Left lung (tissue), 10 donors: Measurements from ENCODE around the gene PRSS56. TPM values are rescaled to one million over a fixed set of nuclear protein-coding genes. Genes with fewer than 3 reads are reported as not detected.

ENCODE experiments used
- ATAC-seq: fragments of 200-7000 bp; cut with Tn5 transposase; one replicate; pipeline ENCODE4 v1.9.1; 2020; ENCODE audit warnings: moderate library complexity
- DNase-seq, 4 donors: peaks; one replicate each; pipeline ENCODE4 v3.0.0-alpha.2; 2013 to 2020
- H3K27ac ChIP-seq, 2 donors: fragments of 200-600 bp; sonication (generic) in 1 of 2; one replicate each; pipeline versions ENCODE4 v1.5.0 to v1.8.0; 2020 to 2021
- H3K27me3 ChIP-seq, 2 donors: fragments of 200-600 bp; sonication (generic) in 1 of 2; one replicate each; pipeline versions ENCODE4 v1.5.0 to v1.8.0; 2020 to 2021
- H3K36me3 ChIP-seq, 2 donors: fragments of 200-600 bp; sonication (generic) in 1 of 2; one replicate each; pipeline versions ENCODE4 v1.5.0 to v1.8.0; 2020 to 2021
- H3K4me1 ChIP-seq, 2 donors: fragments of 200-600 bp; one replicate each; pipeline ENCODE4 v1.8.0; 2021
- H3K4me3 ChIP-seq, 2 donors: fragments of 200-600 bp; sonication (generic) in 1 of 2; one replicate each; pipeline versions ENCODE4 v1.5.0 to v1.8.0; 2020 to 2021; ENCODE audit warnings: mild to moderate bottlenecking in 1 of 2
- H3K9me3 ChIP-seq, 2 donors: fragments of 200-600 bp; sonication (generic) in 1 of 2; one replicate each; pipeline versions ENCODE4 v1.5.0 to v1.8.0; 2020 to 2021
- CTCF ChIP-seq, 2 donors: fragments of 200-600 bp; sonication (generic) in 1 of 2; IDR thresholded peaks; one replicate each; pipeline versions ENCODE4 v1.5.0 to v1.8.0; 2021; ENCODE audit warnings: antibody characterized with exemption in 2 of 2
- intact Hi-C, 2 donors: fragments of 100-400 bp; cut with DNase I; formaldehyde crosslinking; loops; one replicate each; pipeline versions ENCODE4 v1.11.2 to v1.14.2; 2022
- polyA plus RNA-seq, 6 donors: library from polyadenylated mRNA; unstranded; fragments of 120-200 nt; gene quantifications; one replicate each; pipeline ENCODE4 v1.2.1, GENCODE V29; 2013; ENCODE audit not compliant: insufficient read length in 6 of 6
- total RNA-seq, 2 donors: library from RNA; stranded (reverse); fragmentation: NEBNext Ultra II Directional; extraction: Animal tissue kit (Norgen Biotek cat#: 25700); gene quantifications; one replicate each; pipeline ENCODE4 v1.2.1, GENCODE V29; 2021
- donor health status: DM: no; HTN: yes; CAD: no.
- donor health status: DM: no; HTN: no; CAD: no.

Gene PRSS56
- total and polyA plus RNA-seq, 8 donors = not detected

GRCh38 chr2:232490221-232491138 is 29.7 kb upstream of the PRSS56 start:
- no peaks in the 10 kb centered on the region for H3K9me3 ChIP-seq
- peaks cover 35 to 68% of the 10 kb centered on the region in 2 donors for H3K27me3 ChIP-seq
- H3K27ac ChIP-seq = no peak overlapping the region
- no peaks in the 10 kb centered on the region for H3K36me3 ChIP-seq
- no peak for TF ChIP-seq CTCF (IDR thresholded peaks at IDR 0.05)
- peaks cover 0 to 20% of the 10 kb centered on the region in 2 donors for H3K4me1 ChIP-seq
- ATAC-seq = no peak
- peak in 1 of 4 donors; percentile 67 for DNase-seq
- H3K4me3 ChIP-seq = no peak overlapping the region
- intact Hi-C loops = no loop called here

GRCh38 chr2:232491139-232491780 is 28.9 kb upstream of the PRSS56 start:
- DNase-seq (peak in 1 of 4 donors; percentile 45), ATAC-seq (no peak)
- Histone ChIP-seq H3K4me3 (no peak overlapping the region), H3K27ac (no peak overlapping the region), H3K4me1 (peaks cover 0 to 14% of the 10 kb centered on the region in 2 donors), H3K27me3 (peaks cover 27 to 60% of the 10 kb centered on the region in 2 donors), H3K36me3 (no peaks in the 10 kb centered on the region), H3K9me3 (no peaks in the 10 kb centered on the region)
- intact Hi-C loops = no loop called here
- TF ChIP-seq CTCF (IDR thresholded peaks at IDR 0.05) = no peak

- Histone ChIP-seq H3K27ac (no peak overlapping the region), H3K36me3 (no peaks in the 10 kb centered on the region), H3K27me3 (peaks cover 16 to 53% of the 10 kb centered on the region in 2 donors), H3K4me3 (no peak overlapping the region), H3K9me3 (no peaks in the 10 kb centered on the region), H3K4me1 (peaks cover 0 to 3% of the 10 kb centered on the region in 2 donors)
- no peak for TF ChIP-seq CTCF (IDR thresholded peaks at IDR 0.05)
- DNase-seq (no peak), ATAC-seq (no peak)
- intact Hi-C loops = no loop called here
Measured at GRCh38 chr2:232492236-232492848, 27.8 kb upstream of the PRSS56 start.

- DNase-seq (peak in 1 of 4 donors; percentile 71), ATAC-seq (no peak)
- Histone ChIP-seq H3K27ac (no peak overlapping the region), H3K27me3 (peaks cover 11 to 51% of the 10 kb centered on the region in 2 donors), H3K36me3 (no peaks in the 10 kb centered on the region), H3K9me3 (no peaks in the 10 kb centered on the region), H3K4me1 (no peaks in the 10 kb centered on the region), H3K4me3 (no peak overlapping the region)
- intact Hi-C loops = no loop called here
- no peak for TF ChIP-seq CTCF (IDR thresholded peaks at IDR 0.05)
Measured at GRCh38 chr2:232492963-232493700, 27.1 kb upstream of the PRSS56 start.
